22Rv1 (cell line): Measurements from ENCODE around the gene PLCH2.

Experiments
- ZFX ChIP-seq: fragments of 450-650 bp; IDR thresholded peaks from 2 replicates; pipeline ENCODE4 v1.6.1; 2017; ENCODE audit warnings: antibody characterized with exemption, borderline replicate concordance
- TF ChIP-seq, protein P1 (sequence below): fragments of 450-650 bp; IDR thresholded peaks from 2 replicates; pipeline ENCODE4 v1.5.1; 2017; ENCODE audit warnings: mild to moderate bottlenecking

DNA sequence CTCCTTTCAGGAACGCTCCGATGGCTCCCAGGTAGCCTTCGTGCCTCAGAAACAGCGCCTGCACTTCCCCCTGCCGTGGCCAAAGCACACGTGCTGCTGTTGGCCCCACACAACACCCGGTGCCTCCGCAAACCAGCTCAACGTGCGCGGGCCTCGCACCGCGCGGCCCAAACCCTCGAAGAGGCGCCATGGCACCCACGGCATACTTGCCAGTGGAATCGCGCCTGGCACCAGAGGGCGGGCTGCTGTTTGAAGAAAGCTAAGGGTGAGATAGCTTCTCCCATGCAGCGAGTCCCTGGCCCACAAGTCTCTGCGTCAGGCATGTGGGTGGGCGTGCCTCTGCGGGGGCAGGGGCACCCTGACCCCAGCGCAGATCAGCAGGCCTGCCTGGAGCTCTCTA, 42.4 kb downstream of the PLCH2 start:
- TF ChIP-seq, protein P1, sequence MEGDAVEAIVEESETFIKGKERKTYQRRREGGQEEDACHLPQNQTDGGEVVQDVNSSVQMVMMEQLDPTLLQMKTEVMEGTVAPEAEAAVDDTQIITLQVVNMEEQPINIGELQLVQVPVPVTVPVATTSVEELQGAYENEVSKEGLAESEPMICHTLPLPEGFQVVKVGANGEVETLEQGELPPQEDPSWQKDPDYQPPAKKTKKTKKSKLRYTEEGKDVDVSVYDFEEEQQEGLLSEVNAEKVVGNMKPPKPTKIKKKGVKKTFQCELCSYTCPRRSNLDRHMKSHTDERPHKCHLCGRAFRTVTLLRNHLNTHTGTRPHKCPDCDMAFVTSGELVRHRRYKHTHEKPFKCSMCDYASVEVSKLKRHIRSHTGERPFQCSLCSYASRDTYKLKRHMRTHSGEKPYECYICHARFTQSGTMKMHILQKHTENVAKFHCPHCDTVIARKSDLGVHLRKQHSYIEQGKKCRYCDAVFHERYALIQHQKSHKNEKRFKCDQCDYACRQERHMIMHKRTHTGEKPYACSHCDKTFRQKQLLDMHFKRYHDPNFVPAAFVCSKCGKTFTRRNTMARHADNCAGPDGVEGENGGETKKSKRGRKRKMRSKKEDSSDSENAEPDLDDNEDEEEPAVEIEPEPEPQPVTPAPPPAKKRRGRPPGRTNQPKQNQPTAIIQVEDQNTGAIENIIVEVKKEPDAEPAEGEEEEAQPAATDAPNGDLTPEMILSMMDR, result no peak
- TF ChIP-seq ZFX, result no peak
